CD4-positive, alpha-beta T cell treated with Interleukin-2 at 100 ng/mL for 4 hours (primary cell): ENCODE measurements around the gene FAM13A.

Experiments used
- DNase-seq: peaks from one replicate; pipeline ENCODE4 v3.0.0-alpha.2; 2020; ENCODE audit warnings: low spot score

The FAM13A gene

GRCh38 chr4:88713782-88714181, 343.2 kb downstream of the FAM13A start:
- DNase-seq: no peak

- no peak for DNase-seq
Measured at GRCh38 chr4:88709989-88710388, 347.0 kb downstream of the FAM13A start.

- DNase-seq: no peak
Measured at GRCh38 chr4:88706574-88706973, 350.4 kb downstream of the FAM13A start.

GRCh38 chr4:88705805-88706492, 351.0 kb downstream of the FAM13A start:
- no peak for DNase-seq

GRCh38 chr4:88705223-88705622, 351.8 kb downstream of the FAM13A start:
- no peak for DNase-seq

- DNase-seq: no peak
Measured at GRCh38 chr4:88702782-88703181, 354.2 kb downstream of the FAM13A start.

GRCh38 chr4:88698519-88698918, 358.5 kb downstream of the FAM13A start:
- DNase-seq: no peak

GRCh38 chr4:88697588-88698329, 359.2 kb downstream of the FAM13A start, which contains the start of gene NAP1L5:
Gene NAP1L5, minus strand, starts transcription at chr4:88697829. Its CDS starts 75 bp downstream, at chr4:88697754.
- peak; percentile 61 for DNase-seq

- DNase-seq: peak; percentile 11
Measured at GRCh38 chr4:88697141-88697540, 359.8 kb downstream of the FAM13A start.

- DNase-seq: no peak
Measured at GRCh38 chr4:88696630-88697029, 360.4 kb downstream of the FAM13A start.

- DNase-seq: no peak
Measured at GRCh38 chr4:88693792-88694191, 363.2 kb downstream of the FAM13A start.

- DNase-seq: no peak
Measured at GRCh38 chr4:88690355-88690754, 366.6 kb downstream of the FAM13A start.

- no peak for DNase-seq
Measured at GRCh38 chr4:88681209-88681608, 375.8 kb downstream of the FAM13A start.
